Spleen (tissue), 7 donors: ENCODE results near the gene RPTOR.

Experiments used
- CTCF ChIP-seq, 11 experiments: fragments of 200-600 bp in 7 of 11; fragments of 450-650 bp in 4 of 11; sonication (generic) in 4 of 11; IDR thresholded peaks in 8 of 11; conservative IDR thresholded peaks in 3 of 11; 1 replicate in 7 of 11; 2 replicates in 4 of 11; pipeline versions ENCODE4 v1.4.0 to v1.8.0; 2016 to 2021; ENCODE audit warnings: antibody characterized with exemption in 11 of 11, inconsistent platforms in 4 of 11, mild to moderate bottlenecking in 1 of 11
- POLR2A ChIP-seq, 3 donors: fragments of 450-650 bp; IDR thresholded peaks; one replicate each; pipeline ENCODE4 v1.5.1; 2017; ENCODE audit warnings: antibody characterized with exemption in 3 of 3, mild to moderate bottlenecking in 1 of 3
- POLR2AphosphoS5 ChIP-seq, 3 donors: sonication (generic); formaldehyde crosslinking; IDR thresholded peaks; one replicate each; pipeline ENCODE4 v1.5.1; 2017; ENCODE audit warnings: antibody characterized with exemption in 3 of 3
- donor health status: DM: no; HTN: no; CAD: no; lungs with moderate emphysema.
- donor health status: DM: no; HTN: no; CAD: no.
- donor health status: DM: no; HTN: no; CAD: no.

GRCh38 chr17:80770881-80771611, 226.4 kb downstream of the RPTOR start:
- TF ChIP-seq CTCF (IDR thresholded peaks at IDR 0.05 in 8 of 11, conservative IDR thresholded peaks at IDR 0.05 in 3 of 11): no peak
- TF ChIP-seq POLR2A (IDR thresholded peaks at IDR 0.05): no peak
- TF ChIP-seq POLR2AphosphoS5 (IDR thresholded peaks at IDR 0.05): no peak
